C4-2B (cell line): Measurements from ENCODE around the gene OTOS.

Experiments used
- H3K27ac ChIP-seq: fragments of 450-650 bp; 2 replicates; pipeline ENCODE4 v1.5.1; 2017
- ZFX ChIP-seq: fragments of 450-650 bp; IDR thresholded peaks from 2 replicates; pipeline ENCODE4 v1.6.1; 2017
- TF ChIP-seq, protein P1 (sequence below): fragments of 450-650 bp; conservative IDR thresholded peaks from 2 replicates; pipeline ENCODE4 v1.5.1; 2017; ENCODE audit warnings: mild to moderate bottlenecking

The OTOS gene

DNA sequence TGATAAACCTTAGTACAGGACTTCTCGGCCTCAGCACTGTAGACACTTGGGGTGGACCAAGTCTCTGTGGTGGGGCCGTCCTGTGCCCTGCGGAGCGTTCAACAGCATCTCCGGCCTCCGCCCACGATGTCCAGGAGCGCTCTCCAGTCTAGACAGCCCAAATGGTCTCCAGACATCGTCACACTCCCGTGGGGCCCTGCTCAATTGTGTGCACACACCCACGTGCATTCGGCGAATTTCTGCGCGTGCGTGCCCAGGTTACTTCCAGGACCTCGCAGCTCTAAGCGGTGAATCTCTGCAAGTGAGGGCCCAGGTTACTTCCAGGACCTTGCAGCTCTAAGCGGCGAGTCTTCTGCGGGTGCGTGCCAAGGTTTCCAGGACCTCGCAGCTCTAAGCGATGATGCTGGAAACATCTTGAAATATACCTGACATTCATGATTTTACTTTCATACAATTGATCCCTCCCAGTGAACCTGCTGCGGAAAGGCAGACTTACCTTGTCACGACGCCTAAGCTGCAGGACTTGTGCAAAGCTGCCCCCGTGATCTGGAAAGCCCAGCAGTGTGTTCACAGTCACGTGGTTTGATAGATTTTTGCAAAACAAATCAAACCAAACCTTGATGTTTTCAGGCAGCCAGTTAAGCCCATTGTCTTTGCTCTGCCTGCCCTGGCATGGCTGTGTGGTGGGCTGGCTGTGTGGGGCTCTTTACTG lies 16.1 kb upstream of the OTOS start:
- no peak overlapping the region for H3K27ac ChIP-seq
- TF ChIP-seq ZFX: no peak
- TF ChIP-seq, protein P1, sequence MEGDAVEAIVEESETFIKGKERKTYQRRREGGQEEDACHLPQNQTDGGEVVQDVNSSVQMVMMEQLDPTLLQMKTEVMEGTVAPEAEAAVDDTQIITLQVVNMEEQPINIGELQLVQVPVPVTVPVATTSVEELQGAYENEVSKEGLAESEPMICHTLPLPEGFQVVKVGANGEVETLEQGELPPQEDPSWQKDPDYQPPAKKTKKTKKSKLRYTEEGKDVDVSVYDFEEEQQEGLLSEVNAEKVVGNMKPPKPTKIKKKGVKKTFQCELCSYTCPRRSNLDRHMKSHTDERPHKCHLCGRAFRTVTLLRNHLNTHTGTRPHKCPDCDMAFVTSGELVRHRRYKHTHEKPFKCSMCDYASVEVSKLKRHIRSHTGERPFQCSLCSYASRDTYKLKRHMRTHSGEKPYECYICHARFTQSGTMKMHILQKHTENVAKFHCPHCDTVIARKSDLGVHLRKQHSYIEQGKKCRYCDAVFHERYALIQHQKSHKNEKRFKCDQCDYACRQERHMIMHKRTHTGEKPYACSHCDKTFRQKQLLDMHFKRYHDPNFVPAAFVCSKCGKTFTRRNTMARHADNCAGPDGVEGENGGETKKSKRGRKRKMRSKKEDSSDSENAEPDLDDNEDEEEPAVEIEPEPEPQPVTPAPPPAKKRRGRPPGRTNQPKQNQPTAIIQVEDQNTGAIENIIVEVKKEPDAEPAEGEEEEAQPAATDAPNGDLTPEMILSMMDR: no peak

DNA sequence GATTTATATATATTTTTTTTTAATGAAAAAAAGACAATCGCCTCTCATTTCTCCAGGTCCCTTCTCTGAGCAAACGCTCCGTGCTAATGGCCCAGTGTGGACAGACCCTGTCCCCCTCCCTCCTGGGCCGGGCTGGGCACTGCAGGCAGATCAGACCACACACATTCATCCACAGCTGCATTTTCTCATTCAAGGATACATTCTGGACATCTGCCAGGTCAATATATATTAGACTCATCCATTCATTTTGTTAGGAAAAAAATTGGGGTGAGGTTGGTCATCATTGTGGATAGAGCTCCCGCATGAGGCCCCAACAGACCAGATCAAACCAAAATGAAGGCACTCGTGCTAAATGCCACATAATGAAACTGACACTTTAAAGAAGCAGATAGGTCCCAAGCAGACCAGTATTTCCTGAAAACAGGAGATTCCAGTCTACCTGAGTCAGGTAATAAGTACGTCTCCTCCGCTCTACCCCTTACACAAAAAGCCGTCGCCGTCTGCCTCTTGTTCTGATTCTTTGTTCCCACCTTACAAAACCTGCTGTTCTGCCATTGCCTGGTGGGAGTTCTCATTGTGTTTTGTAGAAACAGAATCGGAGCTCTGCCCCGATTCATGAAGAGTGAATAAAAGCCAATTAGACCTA lies 15.4 kb upstream of the OTOS start:
- no peak overlapping the region for H3K27ac ChIP-seq
- TF ChIP-seq, protein P1: no peak
- no peak for TF ChIP-seq ZFX

DNA sequence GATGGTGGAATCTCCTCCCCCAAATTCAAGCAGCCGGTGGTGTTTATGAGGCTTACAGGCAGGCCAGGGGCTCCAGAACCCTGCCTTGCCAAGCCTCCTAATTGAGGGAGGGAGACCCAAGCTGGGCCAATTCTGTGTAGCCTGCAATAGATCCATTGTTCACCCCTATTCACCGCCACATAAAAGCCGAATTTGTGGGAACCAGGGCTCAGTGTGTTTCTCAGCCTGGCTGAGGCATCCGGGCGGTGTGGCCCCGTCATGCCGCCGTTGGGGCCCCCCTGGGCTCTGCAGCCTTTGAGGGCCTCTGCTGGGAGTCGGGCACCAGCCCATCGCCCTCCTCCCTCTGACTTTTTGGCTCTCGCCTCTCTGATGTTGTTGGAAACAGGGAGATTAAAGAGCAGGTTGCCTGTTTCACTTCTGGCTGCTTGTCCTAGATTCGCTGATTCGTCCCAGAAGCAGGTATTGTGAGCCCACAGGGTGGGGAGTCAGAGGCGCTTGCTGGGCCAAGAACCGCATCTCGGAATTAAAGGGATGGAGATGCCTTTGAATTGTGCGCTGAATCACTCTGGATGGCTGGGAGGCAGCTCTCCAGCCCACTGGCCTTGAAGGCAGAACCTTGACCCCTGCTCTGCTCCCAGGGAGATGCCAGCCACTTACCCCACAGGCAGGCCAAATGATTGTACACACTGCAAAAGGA lies 14.7 kb upstream of the OTOS start:
- no peak overlapping the region for H3K27ac ChIP-seq
- TF ChIP-seq, protein P1: no peak
- no peak for TF ChIP-seq ZFX

DNA sequence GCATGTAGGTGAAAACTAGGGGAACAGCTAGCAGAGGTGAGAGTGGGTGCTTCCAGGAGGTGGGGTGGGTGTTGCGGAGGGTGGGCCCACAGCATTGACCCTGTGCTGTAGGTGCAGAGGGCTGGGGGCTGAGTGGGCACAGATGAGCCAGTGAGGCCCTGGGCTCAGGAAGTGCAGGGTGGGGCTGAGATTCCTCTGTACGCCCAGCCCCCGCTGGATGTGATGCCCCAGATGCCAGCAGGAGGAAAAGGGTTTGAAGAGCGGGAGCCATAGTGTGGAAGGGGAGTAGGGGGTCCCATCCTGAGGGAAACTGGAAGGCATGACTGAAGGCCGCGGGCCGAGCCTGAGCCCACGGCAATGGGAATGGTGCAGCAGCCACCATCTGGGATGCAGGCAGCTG lies 14.1 kb upstream of the OTOS start:
- H3K27ac ChIP-seq: no peak overlapping the region
- TF ChIP-seq, protein P1: no peak
- TF ChIP-seq ZFX: no peak

DNA sequence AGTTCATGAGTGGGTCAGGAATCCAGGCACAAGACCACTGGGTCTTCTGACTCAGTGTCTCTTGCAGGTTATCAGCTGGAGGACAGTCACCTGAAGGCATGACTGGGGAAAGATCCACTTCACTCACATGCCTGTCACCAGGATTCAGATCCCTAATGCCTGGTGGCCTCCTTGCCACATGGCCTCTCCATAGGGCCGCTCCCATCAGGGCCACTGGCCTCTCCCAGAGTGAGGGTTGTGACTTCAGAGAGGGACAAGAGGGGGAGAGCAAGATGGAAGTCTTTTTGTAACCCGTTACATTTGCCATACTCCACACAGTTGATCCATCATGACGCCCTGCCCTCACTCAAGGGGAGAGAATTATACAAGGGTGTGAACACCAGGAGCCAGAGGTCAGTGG lies 13.0 kb upstream of the OTOS start:
- no peak overlapping the region for H3K27ac ChIP-seq
- TF ChIP-seq ZFX: no peak
- TF ChIP-seq, protein P1: no peak

DNA sequence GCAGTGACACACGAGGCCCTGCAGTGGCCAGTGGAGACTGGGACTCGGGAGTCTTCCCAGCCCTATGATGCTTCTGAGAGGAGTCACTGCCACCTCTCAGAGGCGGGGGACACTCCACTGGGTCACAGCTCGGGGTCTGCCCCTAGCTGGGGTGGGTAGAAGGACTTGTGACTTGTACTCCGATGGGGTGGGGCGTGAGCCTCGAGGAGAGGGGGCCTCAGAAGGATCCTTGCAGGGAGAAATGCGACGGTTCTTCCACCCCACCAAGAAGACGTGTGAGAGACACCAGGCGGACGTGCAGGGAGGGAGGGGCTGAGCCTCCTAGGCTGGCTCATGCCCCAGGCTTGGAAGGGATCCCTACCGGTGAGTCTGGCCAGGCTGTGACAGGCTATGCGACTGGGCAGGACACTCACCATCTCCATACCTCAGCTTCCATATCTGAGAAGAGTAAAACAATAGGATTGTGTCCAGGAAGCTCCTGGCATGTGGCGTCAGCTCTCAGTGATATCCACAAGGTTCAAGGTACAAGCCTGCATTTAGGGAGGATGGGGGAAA lies 11.1 kb upstream of the OTOS start:
- TF ChIP-seq, protein P1: no peak
- no peak for TF ChIP-seq ZFX
- H3K27ac ChIP-seq: no peak overlapping the region
